HepG2 (cell line): ENCODE data around the gene PRSS8. TPM values are rescaled to one million over a fixed set of nuclear protein-coding genes. Genes with fewer than 3 reads are reported as not detected.
A peak's percentile ranks its signal among the peaks of the same experiment; 100 is the strongest.

Experiments used
- AHDC1 ChIP-seq: sonication (generic); formaldehyde crosslinking; IDR thresholded peaks from 2 replicates; pipeline ENCODE4 v1.5.1; 2020; ENCODE audit warnings: mild to moderate bottlenecking, missing genetic modification reagents, borderline replicate concordance
- ARNT2 ChIP-seq: sonication (generic); formaldehyde crosslinking; IDR thresholded peaks from 2 replicates; pipeline ENCODE4 v1.8.0; 2022; ENCODE audit warnings: mild to moderate bottlenecking, low read depth, missing genetic modification reagents, moderate library complexity
- NFAT5 ChIP-seq: sonication (generic); formaldehyde crosslinking; IDR thresholded peaks from 2 replicates; pipeline ENCODE4 v1.4.0; 2020; ENCODE audit warnings: missing genetic modification reagents
- NPAS2 ChIP-seq: sonication (generic); formaldehyde crosslinking; IDR thresholded peaks from 2 replicates; pipeline ENCODE4 v1.8.0; 2022; ENCODE audit warnings: mild to moderate bottlenecking, missing genetic modification reagents, borderline replicate concordance
- PHF21A ChIP-seq: sonication (generic); formaldehyde crosslinking; IDR thresholded peaks from 2 replicates; pipeline ENCODE4 v1.5.0; 2020; ENCODE audit warnings: mild to moderate bottlenecking, missing genetic modification reagents
- PRMT3 ChIP-seq: sonication (generic); formaldehyde crosslinking; IDR thresholded peaks from 2 replicates; pipeline ENCODE4 v1.8.1; 2022; ENCODE audit warnings: low read depth, mild to moderate bottlenecking, moderate library complexity, missing genetic modification reagents, borderline replicate concordance
- ZKSCAN1 ChIP-seq: fragments of 150-350 bp; IDR thresholded peaks from 2 replicates; pipeline ENCODE4 v1.6.1; 2014; ENCODE audit warnings: low read length
- ZNF326 ChIP-seq: sonication (generic); formaldehyde crosslinking; IDR thresholded peaks from 2 replicates; pipeline ENCODE4 v1.4.0; 2020; ENCODE audit warnings: missing genetic modification reagents, borderline replicate concordance
- ZNF350 ChIP-seq: sonication (generic); formaldehyde crosslinking; IDR thresholded peaks from 2 replicates; pipeline ENCODE4 v1.4.0; 2020; ENCODE audit warnings: mild to moderate bottlenecking, low read depth, missing genetic modification reagents, borderline replicate concordance
- ZNF569 ChIP-seq: sonication (generic); formaldehyde crosslinking; IDR thresholded peaks from 2 replicates; pipeline ENCODE4 v1.5.0; 2020; ENCODE audit warnings: mild to moderate bottlenecking, missing genetic modification reagents, moderate library complexity, borderline replicate concordance
- ZNF691 ChIP-seq: sonication (generic); formaldehyde crosslinking; IDR thresholded peaks from 2 replicates; pipeline ENCODE4 v1.4.0; 2020; ENCODE audit warnings: missing genetic modification reagents, low read depth, mild to moderate bottlenecking, borderline replicate concordance
- ZXDC ChIP-seq: sonication (generic); formaldehyde crosslinking; IDR thresholded peaks from 2 replicates; pipeline ENCODE4 v1.5.0; 2020; ENCODE audit warnings: mild to moderate bottlenecking, missing genetic modification reagents
- polyA plus RNA-seq, 8 experiments: library from polyadenylated mRNA; depleted of rRNA in 3 of 8; stranded (reverse) in 7 of 8; unstranded in 1 of 8; fragments of >200 nt; fragmentation: Illumina TruSeq in 4 of 8; extraction: Trizol in 4 of 8; gene quantifications; 2 replicates each; pipeline versions ENCODE4 v1.2.1 to v1.2.3, GENCODE V29; 2011 to 2016; ENCODE audit warnings: low read depth in 4 of 8, missing spikeins in 1 of 8, mixed read lengths in 1 of 8; ENCODE audit not compliant: insufficient read depth in 1 of 8
- total RNA-seq, 5 experiments: library from RNA; depleted of rRNA; stranded (reverse); fragments of >200 nt; fragmentation: Illumina TruSeq; extraction: Trizol; gene quantifications; 2 replicates each; pipeline ENCODE4 v1.2.3, GENCODE V29; 2016; ENCODE audit warnings: low read depth in 1 of 5

PRSS8 gene
- total and polyA plus RNA-seq, 2 of the 13 experiments (the other 11 are each of a cell fraction or from before 2014, with no cell fraction given) = 2.6 to 7.2 TPM

GRCh38 chr16:31142109-31143010, 6.8 kb upstream of the PRSS8 start (continued):
- TF ChIP-seq ZNF569 (CRISPR knock-in tag) = no peak
- TF ChIP-seq NPAS2 (CRISPR knock-in tag) = no peak
- TF ChIP-seq PHF21A = peak; percentile 58; the same call in 1 of the 2 replicates
- peak; percentile 69; the same call in 1 of the 2 replicates for TF ChIP-seq ZNF350 (CRISPR knock-in tag)
- no peak for TF ChIP-seq PRMT3
- peak; percentile 83 for TF ChIP-seq ARNT2
- 0 out of 2 replicates have a peak, but pooled peaks have one; percentile 50 for TF ChIP-seq NFAT5 (CRISPR knock-in tag)
- no peak; the same call in 1 of the 2 replicates for TF ChIP-seq AHDC1
- TF ChIP-seq ZNF326 (CRISPR knock-in tag) = no peak
- no peak for TF ChIP-seq ZXDC
- peak; percentile 51; the same call in 1 of the 2 replicates for TF ChIP-seq ZKSCAN1
- TF ChIP-seq ZNF691 (CRISPR knock-in tag) = peak; percentile 87; the same call in 1 of the 2 replicates
